GM19452 (cell line): ENCODE data around the gene HLA-DPA1.
"Not testable (repeated sequence)": the region's sequence is repeated elsewhere in the genome, so short reads cannot be mapped to it uniquely, and the experiment has no call there.

Experiments
- ATAC-seq: cut with Tn5 transposase; IDR thresholded peaks from one replicate; pipeline ENCODE4 v1.9.1; 2021; ENCODE audit not compliant: unreplicated experiment

The HLA-DPA1 gene

GRCh38 chr6:33065312-33065711 is 8.1 kb downstream of the HLA-DPA1 start:
- ATAC-seq, result no peak

GRCh38 chr6:33064723-33065122 is 8.7 kb downstream of the HLA-DPA1 start:
- ATAC-seq, result no peak

DNA sequence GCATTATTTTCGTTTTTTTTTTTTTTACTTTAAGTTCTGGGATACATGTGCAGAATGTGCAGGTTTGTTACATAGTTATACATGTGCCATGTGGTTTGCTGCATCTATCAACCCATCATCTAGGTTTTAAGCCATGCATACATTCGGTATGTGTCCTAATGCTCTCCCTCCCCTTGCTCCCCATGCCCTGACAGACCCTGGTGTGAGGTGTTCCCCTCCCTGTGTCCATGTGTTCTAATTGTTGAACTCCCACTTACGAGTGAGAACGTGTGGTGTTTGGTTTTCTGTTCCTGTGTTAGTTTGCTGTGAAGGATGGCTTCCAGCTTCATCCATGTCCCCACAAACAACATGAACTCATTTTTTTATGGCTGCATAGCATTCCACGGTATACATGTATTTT is 10.0 kb downstream of the HLA-DPA1 start:
- not testable (repeated sequence) for ATAC-seq

- ATAC-seq, result no peak
Measured at GRCh38 chr6:33061987-33062386, 11.5 kb downstream of the HLA-DPA1 start.

DNA sequence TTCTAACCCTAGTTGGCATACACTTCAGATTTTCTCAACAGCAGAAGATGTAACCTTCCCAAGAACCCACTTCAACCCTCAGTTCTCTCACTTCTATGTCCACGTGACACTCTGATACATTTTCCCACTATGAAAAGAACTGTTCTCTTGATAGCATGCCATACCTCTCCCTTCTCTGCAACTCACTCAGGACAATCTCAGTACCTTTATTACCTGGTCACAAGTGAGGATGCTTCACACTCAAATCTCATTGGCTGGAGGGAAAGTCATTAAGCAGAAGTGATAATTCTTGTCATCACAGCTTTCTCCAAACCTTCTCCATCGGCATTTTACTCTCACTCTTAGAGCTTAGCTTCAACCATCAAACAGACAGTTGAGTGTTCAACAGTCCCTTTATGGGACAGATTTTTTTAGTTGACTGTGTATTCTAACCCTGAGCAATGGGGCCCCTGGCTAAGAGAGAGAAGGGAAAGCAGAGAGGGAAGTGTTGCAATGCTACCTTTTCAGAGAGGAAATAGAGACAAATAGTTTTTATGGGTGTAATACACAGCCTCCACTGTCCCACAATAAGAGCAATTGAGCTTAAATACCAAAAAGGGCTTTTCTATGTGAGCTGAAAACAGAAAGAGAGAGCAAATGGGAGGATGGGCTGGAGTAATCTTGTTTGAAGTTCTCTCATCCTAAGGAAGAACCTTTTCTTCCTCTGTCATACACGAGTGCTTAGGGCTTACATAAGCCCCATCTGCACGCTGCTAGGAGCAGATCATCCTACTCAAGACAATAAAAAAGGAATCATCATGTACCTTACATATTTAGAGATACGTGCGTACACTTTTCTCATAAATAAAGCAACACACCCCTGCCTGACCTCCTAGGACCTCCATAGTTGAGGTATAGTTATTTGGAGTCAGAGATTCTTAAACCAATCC is 16.0 kb downstream of the HLA-DPA1 start:
- no peak for ATAC-seq

DNA sequence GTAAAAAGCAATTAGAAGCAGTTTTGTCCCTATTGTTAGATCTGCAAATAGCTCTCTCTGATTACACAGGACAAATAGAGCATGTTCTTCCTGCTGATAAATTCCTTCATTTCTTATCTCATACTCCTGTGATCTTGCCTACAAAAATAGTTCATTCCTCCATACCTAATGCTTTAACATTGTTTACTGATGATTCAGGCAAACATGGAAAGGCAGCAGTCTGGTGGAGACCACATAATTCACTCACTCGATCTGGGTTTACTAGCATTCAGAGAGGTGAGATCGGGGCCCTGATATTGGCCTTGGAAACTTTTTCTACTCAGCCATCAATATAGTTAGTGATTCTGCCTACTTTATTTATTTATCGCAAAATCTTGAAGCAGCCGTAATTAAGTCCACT is 20.2 kb downstream of the HLA-DPA1 start:
- ATAC-seq, result no peak

DNA sequence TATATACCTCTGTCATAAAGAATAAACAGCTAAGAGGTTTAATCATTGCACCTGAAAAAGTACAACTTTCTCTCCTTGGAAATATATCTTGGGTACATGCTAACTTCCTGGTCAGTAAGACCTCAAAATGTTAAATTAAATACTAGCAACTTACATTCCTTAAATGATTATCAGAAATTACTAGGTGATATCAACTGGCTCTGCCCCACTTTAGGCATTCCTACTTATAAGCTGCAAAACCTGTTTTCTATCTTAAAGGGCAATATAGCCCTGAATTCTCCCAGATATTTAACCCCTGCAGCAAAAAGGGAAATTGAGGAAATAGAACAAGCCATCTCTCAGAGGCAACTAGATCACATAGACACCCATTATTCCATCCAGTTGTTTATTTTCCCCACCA is 20.8 kb downstream of the HLA-DPA1 start:
- ATAC-seq, result no peak

DNA sequence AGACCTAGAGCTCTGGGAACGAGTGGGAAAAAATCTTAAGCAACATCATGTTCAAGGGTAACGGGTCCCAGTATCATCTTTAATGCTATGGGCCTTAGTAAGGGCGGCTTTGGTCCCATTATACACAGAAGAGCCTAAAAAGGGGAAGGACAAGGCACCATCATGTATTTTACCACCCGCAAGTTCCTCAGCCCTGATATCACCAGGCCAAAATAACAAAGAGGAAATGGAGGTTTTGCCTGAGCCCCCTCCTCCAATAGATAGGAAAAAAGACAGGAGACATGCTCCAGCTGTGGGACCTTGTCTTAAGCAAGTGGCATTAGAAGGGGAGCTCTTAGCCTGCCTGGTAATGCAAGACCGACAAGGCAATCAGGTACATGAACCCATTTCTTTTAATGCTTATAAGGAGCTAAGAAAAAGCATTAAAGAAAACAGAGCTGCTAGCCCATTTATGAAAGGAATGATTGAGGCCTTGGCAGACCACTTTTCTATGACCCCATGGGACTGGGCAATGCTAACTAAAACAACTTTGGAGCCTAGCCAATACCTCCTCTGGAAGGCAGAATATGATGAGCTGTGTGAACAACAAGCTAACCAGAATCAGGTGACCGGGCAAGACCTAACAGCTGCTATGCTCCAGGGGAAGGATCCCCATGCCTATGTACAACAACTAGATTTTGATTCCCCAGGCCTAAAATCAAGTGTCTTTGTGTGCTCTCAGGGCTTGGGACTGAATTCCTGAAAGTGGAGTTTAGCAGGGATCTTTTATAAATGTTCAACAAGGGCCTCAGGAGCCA is 23.2 kb downstream of the HLA-DPA1 start:
- ATAC-seq, result no peak

DNA sequence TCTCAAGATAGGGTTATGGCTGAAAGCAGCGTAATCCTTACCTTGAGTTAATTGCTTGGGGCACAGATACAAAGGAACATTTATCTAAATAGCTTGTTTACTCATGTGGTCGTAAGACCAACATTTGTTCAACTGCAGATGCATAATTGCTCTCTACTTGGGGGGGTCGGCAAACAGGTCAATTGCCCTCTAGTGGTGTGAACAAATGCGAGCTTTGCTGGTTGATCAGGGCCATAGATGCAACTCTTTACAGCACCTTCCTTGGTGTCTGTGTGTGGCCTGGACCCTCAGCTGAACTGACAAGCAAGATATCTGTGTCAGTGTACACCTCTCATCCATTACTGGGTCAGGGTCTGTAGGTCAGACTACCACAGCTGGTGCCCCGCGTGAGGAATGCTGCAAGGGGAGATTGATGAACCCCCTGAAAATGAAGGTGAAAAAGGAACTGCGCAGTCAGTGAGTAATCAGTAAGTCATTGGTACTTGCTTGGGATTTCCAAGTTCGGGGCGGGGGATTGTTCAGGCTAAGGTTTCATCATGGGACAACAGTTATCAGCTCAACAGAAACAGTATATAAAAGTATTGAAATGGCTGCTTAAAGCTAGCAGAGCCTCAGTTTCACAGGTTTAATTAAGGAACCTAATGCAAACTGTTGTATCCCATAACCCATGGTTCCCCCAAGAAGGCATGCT is 24.0 kb downstream of the HLA-DPA1 start:
- ATAC-seq, result no peak

DNA sequence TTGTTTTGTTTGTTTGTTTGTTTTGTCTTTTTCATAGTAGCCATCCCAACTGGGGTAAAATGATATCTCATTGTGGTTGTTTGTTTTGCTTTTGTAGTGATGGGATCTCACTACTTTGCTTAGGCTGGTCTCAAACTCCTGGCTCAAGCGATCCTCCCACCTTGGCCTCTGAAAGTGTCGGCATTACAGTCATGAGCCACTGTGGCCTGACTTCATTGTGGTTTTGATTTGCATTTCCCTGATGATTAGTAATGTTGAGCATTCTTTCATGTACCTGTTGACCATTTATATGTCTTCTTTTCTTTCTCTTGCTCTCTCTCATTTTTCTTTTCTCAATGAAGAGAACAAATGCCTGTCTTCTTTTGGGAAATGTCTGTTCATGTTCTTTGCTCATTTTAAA is 33.3 kb downstream of the HLA-DPA1 start:
- no peak for ATAC-seq

GRCh38 chr6:33036535-33036934 is 36.9 kb downstream of the HLA-DPA1 start:
- ATAC-seq, result no peak

GRCh38 chr6:33034554-33034953 is 38.9 kb downstream of the HLA-DPA1 start:
- ATAC-seq, result no peak

DNA sequence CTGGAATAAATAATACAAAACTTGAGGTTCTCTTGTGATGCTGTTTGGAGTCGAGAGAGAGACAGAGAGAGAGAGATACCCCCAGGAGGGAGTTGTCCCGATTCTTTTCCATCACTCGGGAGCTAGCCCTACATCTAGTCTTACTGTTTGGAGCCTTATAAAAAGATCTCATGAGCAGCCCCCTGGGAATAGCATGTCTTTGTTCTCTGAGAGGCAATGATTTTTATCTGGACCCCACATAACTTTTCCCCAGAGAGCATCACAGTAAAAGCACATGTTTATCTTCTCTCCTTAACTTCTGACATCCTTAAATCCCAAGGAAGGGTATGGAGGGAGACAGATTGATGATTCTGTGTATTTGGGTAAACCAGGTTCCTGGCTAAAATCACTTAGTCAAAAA is 43.2 kb downstream of the HLA-DPA1 start:
- ATAC-seq, result no peak

DNA sequence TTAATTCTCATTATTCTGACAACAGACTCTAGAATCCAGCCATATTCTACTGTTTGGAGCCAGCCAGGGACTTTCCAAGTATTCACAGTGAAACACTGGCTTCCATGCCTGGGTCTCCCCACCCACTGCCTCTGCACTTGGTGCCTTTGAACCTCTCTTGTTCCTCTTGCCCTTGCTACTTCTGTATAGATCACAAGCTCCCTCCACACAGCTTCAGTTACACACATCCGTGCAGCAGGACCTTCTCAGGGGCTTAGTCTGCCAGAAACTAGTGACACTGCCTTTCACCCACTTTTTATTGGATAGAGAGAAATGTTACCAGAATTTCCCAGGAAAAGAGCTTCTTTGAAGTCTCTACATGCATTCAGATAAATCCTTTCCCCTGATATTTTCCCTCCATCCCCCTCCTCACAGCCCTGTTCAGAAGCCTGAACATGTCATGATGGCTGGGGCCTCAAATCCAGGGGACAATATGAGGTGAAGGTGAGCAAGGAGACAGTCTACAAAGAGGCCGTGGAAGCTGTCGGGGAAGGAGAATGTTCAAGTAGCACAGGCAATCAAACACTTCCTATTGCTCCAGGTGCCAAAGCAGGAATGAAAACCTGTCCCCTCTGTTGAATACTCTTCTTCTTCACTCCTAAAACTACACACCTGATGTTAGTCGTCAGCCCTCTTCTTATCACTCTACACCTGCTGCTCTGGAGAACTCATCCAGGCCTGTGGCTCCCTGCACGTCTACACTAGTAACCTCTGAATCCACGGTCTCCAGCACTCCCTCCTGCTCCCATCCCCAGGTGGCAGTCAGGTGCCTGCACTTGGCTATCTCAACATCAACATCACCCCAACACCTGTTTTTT is 43.9 kb downstream of the HLA-DPA1 start:
- peak; percentile 59 for ATAC-seq

DNA sequence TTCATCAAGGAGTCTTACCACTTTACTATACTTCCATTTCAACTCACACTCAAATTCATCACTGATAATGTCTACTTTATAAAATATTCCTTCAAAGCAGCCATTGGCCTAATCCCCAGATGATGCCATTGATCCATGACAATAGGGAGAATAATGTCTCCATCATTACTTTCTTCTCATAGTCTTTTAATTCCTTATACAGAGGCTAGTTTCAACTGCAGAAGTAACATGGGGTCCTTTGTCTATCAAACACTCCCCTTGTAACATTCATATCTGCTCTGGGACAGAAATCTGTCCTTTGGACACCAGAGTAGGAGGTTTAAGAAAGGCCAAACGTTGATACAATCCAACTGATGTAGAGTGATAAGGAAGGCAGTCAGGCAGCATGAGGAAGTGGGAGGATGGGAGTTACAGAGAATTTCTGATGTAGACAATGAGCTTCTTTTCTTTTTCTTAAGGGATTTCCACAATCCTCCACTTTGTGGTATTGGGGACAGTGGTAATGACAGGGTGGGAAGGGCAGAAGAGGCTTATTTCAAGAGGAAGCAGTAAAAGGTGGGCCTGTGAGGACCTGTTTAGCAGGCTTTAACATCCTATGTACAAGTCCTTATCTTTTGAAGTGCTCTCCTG is 45.1 kb downstream of the HLA-DPA1 start:
- peak; percentile 1 for ATAC-seq

DNA sequence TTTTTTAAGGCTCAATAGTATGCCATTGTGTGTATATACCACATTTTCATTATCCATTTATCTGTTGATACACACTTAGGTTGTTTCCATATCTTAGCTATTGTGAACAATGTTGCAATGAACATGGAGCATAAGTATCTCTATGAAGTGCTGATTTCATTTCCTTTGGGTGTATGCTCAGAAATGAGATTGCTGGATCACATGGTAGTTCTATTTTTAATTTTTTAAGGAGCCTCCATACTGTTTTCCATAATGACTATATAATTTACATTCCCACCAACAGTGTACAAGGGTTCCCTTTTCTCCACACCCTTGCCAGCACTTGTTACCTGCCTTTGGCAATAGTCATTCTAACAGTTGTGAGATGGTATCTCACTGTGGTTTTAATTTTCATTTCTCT is 48.9 kb downstream of the HLA-DPA1 start:
- ATAC-seq, result no peak

- no peak for ATAC-seq
Measured at GRCh38 chr6:33023536-33023935, 49.9 kb downstream of the HLA-DPA1 start.

GRCh38 chr6:33021917-33022316 is 51.5 kb downstream of the HLA-DPA1 start:
- ATAC-seq, result no peak

DNA sequence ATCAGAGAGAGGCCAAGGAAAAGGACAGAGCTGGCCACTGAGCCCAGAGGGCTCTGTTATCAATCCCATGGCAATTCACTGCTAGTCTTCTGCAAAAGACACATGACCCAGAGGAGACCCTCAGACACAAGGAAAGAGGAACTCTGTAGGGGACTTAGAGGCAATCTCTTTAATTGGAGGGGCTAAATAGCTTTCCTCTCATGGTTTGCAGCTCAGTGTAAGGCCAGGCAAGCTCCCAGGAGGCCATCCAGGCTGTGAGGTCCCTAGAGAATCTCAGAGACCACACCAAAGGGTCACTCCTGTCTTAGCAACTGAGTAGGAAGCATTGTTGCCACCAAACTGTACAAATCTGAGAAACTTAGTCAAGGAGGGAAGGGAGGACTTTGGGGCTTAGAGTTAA is 54.1 kb downstream of the HLA-DPA1 start:
- peak; percentile 6 for ATAC-seq

DNA sequence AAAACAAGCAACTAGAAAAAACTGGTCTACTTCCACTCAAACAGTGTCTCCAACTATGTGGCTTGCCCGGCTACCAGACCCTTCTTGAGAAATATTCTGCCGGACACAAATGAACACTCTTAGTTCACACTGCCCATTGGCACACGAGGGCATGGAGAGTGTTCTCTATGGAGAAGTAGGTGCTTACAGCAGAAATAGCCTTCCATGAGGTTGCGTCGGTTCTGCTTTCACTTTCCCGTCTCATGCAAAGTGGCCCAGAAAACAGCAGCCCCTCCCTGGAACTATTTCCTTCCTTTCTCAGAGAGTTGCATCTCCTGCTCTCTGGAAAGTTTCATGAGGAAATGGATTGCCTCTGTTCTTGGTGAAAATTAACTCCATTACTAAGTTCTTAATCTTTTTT is 54.5 kb downstream of the HLA-DPA1 start:
- peak; percentile 60 for ATAC-seq
